ENCODE data around the gene GLI3. TPM values are rescaled to one million over a fixed set of nuclear protein-coding genes. Genes with fewer than 3 reads are reported as not detected.

The GLI3 gene
- total and polyA plus RNA-seq, 2 of the 8 experiments (the other 6 are each of a cell fraction or from before 2014, with no cell fraction given) = 8.0 to 31.1 TPM

DNA sequence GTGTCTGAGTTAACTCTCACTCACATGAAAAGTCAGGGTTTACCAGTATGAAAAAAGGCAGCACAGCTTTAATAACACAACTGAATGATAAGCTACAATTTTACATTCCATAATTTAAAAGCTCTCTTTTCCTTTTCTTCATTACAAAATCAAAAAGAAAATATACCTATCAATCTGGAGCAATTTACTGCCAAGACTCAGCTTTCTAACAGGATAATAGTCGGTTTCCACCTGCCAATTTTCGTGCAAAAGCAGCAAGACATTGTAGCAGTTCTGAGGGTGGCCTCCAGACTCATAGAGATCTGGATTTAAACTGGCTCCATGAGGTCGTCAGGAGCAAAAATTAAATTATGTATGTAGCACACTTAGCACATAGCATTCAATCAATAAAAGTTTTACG lies 191.0 kb downstream of the GLI3 start:
- Histone ChIP-seq H3K4ac (replicated peaks; ENCODE audit: insufficient read length, low read depth, low read length) (no peak overlapping the region), H3K79me2 (ENCODE audit: control insufficient read depth in 1 of 2, insufficient read depth in 2 of 2, low read length in 2 of 2) (no peaks in the 10 kb centered on the region), H3K4me2 (ENCODE audit: insufficient read depth in 1 of 2, low read depth in 2 of 2, low read length in 2 of 2) (no peak overlapping the region), H2BK5ac (ENCODE audit: low read depth, low read length) (no peak overlapping the region), H3K9ac (replicated peaks in 1 of 4; ENCODE audit: extremely low read depth in 1 of 4, low read depth in 3 of 4, low read length in 3 of 4) (no peak overlapping the region), H2BK120ac (replicated peaks; ENCODE audit: low read depth, low read length) (no peak overlapping the region), H3K18ac (ENCODE audit: extremely low read depth, low read length) (no peak overlapping the region), H2AFZ (ENCODE audit: low read length) (no peak overlapping the region), H2AK5ac (ENCODE audit: low read depth, low read length) (no peak overlapping the region), H2BK20ac (ENCODE audit: low read length) (no peak overlapping the region), H2BK12ac (ENCODE audit: low read depth, low read length) (no peak overlapping the region), H4K91ac (replicated peaks; ENCODE audit: insufficient read length, low read length) (no peak overlapping the region), H3K23ac (ENCODE audit: insufficient read length) (no peak overlapping the region), H3K4me3 (ENCODE audit: extremely low read depth in 1 of 4, insufficient read depth in 2 of 4, low read depth in 3 of 4, low read length in 4 of 4) (no peak overlapping the region), H3K9me3 (ENCODE audit: insufficient read depth in 2 of 2, low read depth in 1 of 2, low read length in 1 of 2) (no peaks in the 10 kb centered on the region), H3K14ac (ENCODE audit: insufficient read length) (no peak overlapping the region), H4K5ac (ENCODE audit: insufficient read length, low read depth, low read length) (no peak overlapping the region), H3K79me1 (ENCODE audit: low read depth, low read length) (no peaks in the 10 kb centered on the region), H3K4me1 (replicated peaks in 1 of 4; ENCODE audit: control insufficient read depth in 3 of 4, insufficient read depth in 4 of 4, low read length in 3 of 4) (peaks cover 0 to 7% (median 0%) of the 10 kb centered on the region in 4 experiments; a peak in 1 of 7 replicates), H4K8ac (ENCODE audit: extremely low read depth, insufficient read depth, low read length) (no peak overlapping the region), H2BK15ac (ENCODE audit: low read length) (no peak overlapping the region), H3K27ac (ENCODE audit: low read depth, low read length) (no peak overlapping the region), H3K56ac (replicated peaks; ENCODE audit: insufficient read length, low read depth, low read length) (no peak overlapping the region), H4K20me1 (replicated peaks in 1 of 2; ENCODE audit: control insufficient read depth in 1 of 2, insufficient read depth in 2 of 2, low read length in 2 of 2) (no peaks in the 10 kb centered on the region), H3K36me3 (ENCODE audit: control insufficient read depth in 2 of 4, insufficient read depth in 4 of 4, low read length in 3 of 4) (peaks cover 0 to 5% (median 0%) of the 10 kb centered on the region in 4 experiments; a peak in 2 of 8 replicates), H3K23me2 (ENCODE audit: low read depth, low read length) (no peaks in the 10 kb centered on the region), H3K27me3 (replicated peaks in 1 of 4; ENCODE audit: control insufficient read depth in 3 of 4, extremely low read depth in 1 of 4, insufficient read depth in 3 of 4, low read length in 3 of 4) (no peaks in the 10 kb centered on the region)
- POLR2A ChIA-PET (ENCODE audit: partially characterized antibody) = no interaction called here
- WGBS, 2 experiments (ENCODE audit: extremely low coverage in 1 of 2, insufficient coverage in 1 of 2, insufficient read length in 1 of 2, insufficient replicate concordance in 2 of 2, low coverage in 1 of 2, low lambda C conversion rate in 2 of 2, missing lambda C conversion rate in 1 of 2) = 85% methylated on average over 4 of the region's 4 CpGs; no CpG with 5 or more reads in 1 of the 2 experiments
- TF ChIP-seq CHD1 (IDR thresholded peaks at IDR 0.05; ENCODE audit: low read depth, low read length) = no peak
- no peak for TF ChIP-seq EP300 (IDR thresholded peaks at IDR 0.05; ENCODE audit: borderline replicate concordance in 1 of 2, low read depth in 2 of 2, low read length in 2 of 2)
- TF ChIP-seq TBP (IDR thresholded peaks at IDR 0.05; ENCODE audit: low read depth, low read length) = no peak
- TF ChIP-seq, protein P1, sequence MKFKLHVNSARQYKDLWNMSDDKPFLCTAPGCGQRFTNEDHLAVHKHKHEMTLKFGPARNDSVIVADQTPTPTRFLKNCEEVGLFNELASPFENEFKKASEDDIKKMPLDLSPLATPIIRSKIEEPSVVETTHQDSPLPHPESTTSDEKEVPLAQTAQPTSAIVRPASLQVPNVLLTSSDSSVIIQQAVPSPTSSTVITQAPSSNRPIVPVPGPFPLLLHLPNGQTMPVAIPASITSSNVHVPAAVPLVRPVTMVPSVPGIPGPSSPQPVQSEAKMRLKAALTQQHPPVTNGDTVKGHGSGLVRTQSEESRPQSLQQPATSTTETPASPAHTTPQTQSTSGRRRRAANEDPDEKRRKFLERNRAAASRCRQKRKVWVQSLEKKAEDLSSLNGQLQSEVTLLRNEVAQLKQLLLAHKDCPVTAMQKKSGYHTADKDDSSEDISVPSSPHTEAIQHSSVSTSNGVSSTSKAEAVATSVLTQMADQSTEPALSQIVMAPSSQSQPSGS (IDR thresholded peaks at IDR 0.05; ENCODE audit: low read length) = no peak
- no peak for TF ChIP-seq KDM1A (IDR thresholded peaks at IDR 0.05; ENCODE audit: borderline replicate concordance, low read length)
- no peak for TF ChIP-seq YY1 (IDR thresholded peaks at IDR 0.05; ENCODE audit: low read depth, low read length)
- no peak for TF ChIP-seq MAFK (IDR thresholded peaks at IDR 0.05; ENCODE audit: low read depth, low read length)
- TF ChIP-seq ASH2L (IDR thresholded peaks at IDR 0.05; ENCODE audit: low read length) = no peak
- no peak for TF ChIP-seq CBX8 (IDR thresholded peaks at IDR 0.05; ENCODE audit: borderline replicate concordance, low read depth, low read length)
- no peak for TF ChIP-seq RAD21 (IDR thresholded peaks at IDR 0.05 in 1 of 2, conservative IDR thresholded peaks at IDR 0.05 in 1 of 2; ENCODE audit: low read depth in 2 of 2, low read length in 2 of 2)
- no peak for TF ChIP-seq TAF1 (IDR thresholded peaks at IDR 0.05; ENCODE audit: low read depth, low read length)
- CTCF ChIA-PET (ENCODE audit: partially characterized antibody) = interaction anchor here (0.9 kb wide), 1 partner anchor 16 kb away, joined by 3 read pairs; no protein-coding TSS in a partner anchor
- no peak for DNase-seq (ENCODE audit: low read depth in 1 of 2, low spot score in 2 of 2)
- no peak for FAIRE-seq
